ENCODE data around the gene ART3.

- TF ChIP-seq CTCF (conservative IDR thresholded peaks at IDR 0.05) (no peak), EZH2 (IDR thresholded peaks at IDR 0.05; ENCODE audit: low read depth) (no peak)
These were observed 82.1 kb downstream of the ART3 start for GRCh38 chr4:76156635-76157034.
